Measurements from ENCODE around the gene ARID3B.

Gene ARID3B

GRCh38 chr15:74643665-74644204, 102.7 kb downstream of the ARID3B start:
- no peak for DNase-seq (ENCODE audit: low spot score)

DNA sequence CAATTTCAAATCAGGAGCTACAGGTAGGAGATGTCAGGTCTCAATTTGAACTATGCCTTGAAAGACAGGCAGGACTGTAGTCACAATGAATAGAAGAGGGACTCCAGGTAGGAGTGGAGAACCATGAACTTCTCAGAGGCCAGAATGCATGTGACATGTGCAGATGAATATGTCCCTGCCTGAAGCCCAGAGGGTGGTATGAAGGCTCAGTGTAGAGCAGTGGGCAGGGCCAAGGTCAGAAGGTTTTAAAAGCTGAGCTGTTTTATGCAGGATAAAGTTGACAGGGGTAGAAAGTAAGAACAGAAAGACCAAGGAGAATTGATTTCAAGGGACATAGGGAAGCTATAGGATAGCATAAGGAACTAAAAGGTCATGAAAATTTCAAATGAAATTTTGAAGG, 105.5 kb downstream of the ARID3B start:
- DNase-seq (ENCODE audit: low spot score): no peak

All from putamen (tissue), 1 donor.